ENCODE measurements around the gene HTR1B. TPM values are rescaled to one million over a fixed set of nuclear protein-coding genes. Genes with fewer than 3 reads are reported as not detected.

Gene HTR1B
- total and polyA plus RNA-seq, 9 of the 15 experiments (the other 6 are each of a cell fraction or from before 2014, with no cell fraction given), result not detected

DNA sequence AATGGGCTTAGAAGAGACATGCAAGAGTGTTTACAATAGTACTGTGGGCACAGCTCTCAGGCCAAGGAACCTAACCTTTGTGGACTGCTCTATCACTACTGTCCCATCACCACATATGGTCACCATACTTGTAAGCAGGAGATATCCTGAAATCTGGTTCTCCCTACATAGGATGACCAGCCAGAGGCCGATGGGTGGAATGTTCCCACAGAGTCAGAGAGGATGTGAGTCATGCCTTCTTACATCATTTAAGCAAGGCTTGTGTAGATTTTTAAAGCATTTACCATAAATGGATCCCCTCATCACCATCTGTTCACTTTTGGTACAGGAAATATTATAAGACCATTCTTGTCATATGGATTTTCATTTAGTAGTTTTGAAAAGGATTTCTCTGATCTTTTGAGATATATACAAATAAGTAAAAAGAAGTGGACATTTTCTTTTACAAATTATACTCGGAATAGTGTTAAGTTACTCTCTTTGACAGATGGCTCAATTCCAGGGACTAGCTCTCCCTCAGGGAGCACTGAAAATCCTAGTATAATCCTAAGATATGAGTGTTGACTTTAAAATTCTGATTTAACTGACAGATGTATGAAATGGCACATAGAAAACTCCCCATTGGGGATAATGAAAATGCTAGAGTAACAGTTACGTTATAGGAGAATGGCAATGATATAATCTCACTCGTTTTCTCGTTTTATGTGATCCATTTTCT, 6.6 kb downstream of the HTR1B start:
- Histone ChIP-seq H3K27ac (ENCODE audit: extremely low read depth, low read depth, low read length) (no peak overlapping the region), H3K4me2 (ENCODE audit: insufficient read depth, low read length) (no peak overlapping the region), H4K20me1 (replicated peaks; ENCODE audit: control insufficient read depth, insufficient read depth, low read length) (no peaks in the 10 kb centered on the region), H2AFZ (ENCODE audit: low read depth, low read length) (no peak overlapping the region), H3K4me3 (no peak overlapping the region), H3K9me3 (replicated peaks; ENCODE audit: control insufficient read depth, insufficient read depth, low read depth, low read length) (no peaks in the 10 kb centered on the region; the same call in 1 of the 2 replicates), H3K9ac (ENCODE audit: insufficient read depth in 1 of 2, low read depth in 2 of 2, low read length in 2 of 2) (no peak overlapping the region), H3K4me1 (replicated peaks in 1 of 2; ENCODE audit: control insufficient read depth in 2 of 2, insufficient read depth in 2 of 2, low read length in 2 of 2) (no peaks in the 10 kb centered on the region), H3K36me3 (ENCODE audit: control insufficient read depth, insufficient read depth, low read length) (no peaks in the 10 kb centered on the region), H3K79me2 (ENCODE audit: control insufficient read depth, insufficient read depth, low read length) (no peaks in the 10 kb centered on the region), H3K9me1 (ENCODE audit: control insufficient read depth, insufficient read depth, low read length) (no peaks in the 10 kb centered on the region), H3K27me3 (ENCODE audit: control insufficient read depth in 2 of 2, insufficient read depth in 2 of 2, low read length in 2 of 2) (no peaks in the 10 kb centered on the region)
- BruUV-seq (replicated peaks), result no TSS peak
- CTCF ChIA-PET (ENCODE audit: low intra/inter-chr PET ratio), result interaction anchor here (1.1 to 1.2 kb wide), 2 partner anchors 1525 to 1563 kb away, joined by 3 read pairs; no protein-coding TSS in a partner anchor
- DNase-seq (ENCODE audit: extremely low read depth in 1 of 4, low spot score in 3 of 4) (no peak), ATAC-seq (no peak), FAIRE-seq (no peak)
- intact Hi-C loops (cut with micrococcal nuclease), result loop anchor here (2.0 kb wide), 1 partner anchor 1522 kb away; no protein-coding TSS in a partner anchor
- POLR2A ChIA-PET, result no interaction called here
- in situ Hi-C loops (cut with MboI), result loop anchor here (25.0 kb wide), 1 partner anchor 1519 kb away; no protein-coding TSS in a partner anchor
- 0% methylated on average over 5 of the region's 5 CpGs for WGBS (ENCODE audit: insufficient coverage, low coverage, missing lambda C conversion rate)
- TF ChIP-seq ZBTB8A (IDR thresholded peaks at IDR 0.05; ENCODE audit: partially characterized antibody) (no peak), ZNF551 (CRISPR knock-in tag; IDR thresholded peaks at IDR 0.05) (no peak), CREBBP (IDR thresholded peaks at IDR 0.05; ENCODE audit: low read depth, low read length) (no peak), SAFB2 (IDR thresholded peaks at IDR 0.05; ENCODE audit: borderline replicate concordance, low read depth, low read length, severe bottlenecking) (no peak), HMGN3 (IDR thresholded peaks at IDR 0.05; ENCODE audit: borderline replicate concordance, extremely low read depth, insufficient read length, low read depth, low read length) (no peak), TRIM24 (IDR thresholded peaks at IDR 0.05) (no peak), BRD9 (IDR thresholded peaks at IDR 0.05; ENCODE audit: low read depth, partially characterized antibody) (no peak), SMAD4 (CRISPR knock-in tag; conservative IDR thresholded peaks at IDR 0.05) (no peak), GATAD2A (IDR thresholded peaks at IDR 0.05) (no peak)
- TF ChIP-seq, protein P1, sequence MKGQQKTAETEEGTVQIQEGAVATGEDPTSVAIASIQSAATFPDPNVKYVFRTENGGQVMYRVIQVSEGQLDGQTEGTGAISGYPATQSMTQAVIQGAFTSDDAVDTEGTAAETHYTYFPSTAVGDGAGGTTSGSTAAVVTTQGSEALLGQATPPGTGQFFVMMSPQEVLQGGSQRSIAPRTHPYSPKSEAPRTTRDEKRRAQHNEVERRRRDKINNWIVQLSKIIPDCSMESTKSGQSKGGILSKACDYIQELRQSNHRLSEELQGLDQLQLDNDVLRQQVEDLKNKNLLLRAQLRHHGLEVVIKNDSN (CRISPR knock-in tag; IDR thresholded peaks at IDR 0.05), result no peak
- TF ChIP-seq, protein P2, sequence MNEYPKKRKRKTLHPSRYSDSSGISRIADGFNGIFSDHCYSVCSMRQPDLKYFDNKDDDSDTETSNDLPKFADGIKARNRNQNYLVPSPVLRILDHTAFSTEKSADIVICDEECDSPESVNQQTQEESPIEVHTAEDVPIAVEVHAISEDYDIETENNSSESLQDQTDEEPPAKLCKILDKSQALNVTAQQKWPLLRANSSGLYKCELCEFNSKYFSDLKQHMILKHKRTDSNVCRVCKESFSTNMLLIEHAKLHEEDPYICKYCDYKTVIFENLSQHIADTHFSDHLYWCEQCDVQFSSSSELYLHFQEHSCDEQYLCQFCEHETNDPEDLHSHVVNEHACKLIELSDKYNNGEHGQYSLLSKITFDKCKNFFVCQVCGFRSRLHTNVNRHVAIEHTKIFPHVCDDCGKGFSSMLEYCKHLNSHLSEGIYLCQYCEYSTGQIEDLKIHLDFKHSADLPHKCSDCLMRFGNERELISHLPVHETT (CRISPR knock-in tag; conservative IDR thresholded peaks at IDR 0.05 in 1 of 2, IDR thresholded peaks at IDR 0.05 in 1 of 2), result no peak
- TF ChIP-seq, protein P3, sequence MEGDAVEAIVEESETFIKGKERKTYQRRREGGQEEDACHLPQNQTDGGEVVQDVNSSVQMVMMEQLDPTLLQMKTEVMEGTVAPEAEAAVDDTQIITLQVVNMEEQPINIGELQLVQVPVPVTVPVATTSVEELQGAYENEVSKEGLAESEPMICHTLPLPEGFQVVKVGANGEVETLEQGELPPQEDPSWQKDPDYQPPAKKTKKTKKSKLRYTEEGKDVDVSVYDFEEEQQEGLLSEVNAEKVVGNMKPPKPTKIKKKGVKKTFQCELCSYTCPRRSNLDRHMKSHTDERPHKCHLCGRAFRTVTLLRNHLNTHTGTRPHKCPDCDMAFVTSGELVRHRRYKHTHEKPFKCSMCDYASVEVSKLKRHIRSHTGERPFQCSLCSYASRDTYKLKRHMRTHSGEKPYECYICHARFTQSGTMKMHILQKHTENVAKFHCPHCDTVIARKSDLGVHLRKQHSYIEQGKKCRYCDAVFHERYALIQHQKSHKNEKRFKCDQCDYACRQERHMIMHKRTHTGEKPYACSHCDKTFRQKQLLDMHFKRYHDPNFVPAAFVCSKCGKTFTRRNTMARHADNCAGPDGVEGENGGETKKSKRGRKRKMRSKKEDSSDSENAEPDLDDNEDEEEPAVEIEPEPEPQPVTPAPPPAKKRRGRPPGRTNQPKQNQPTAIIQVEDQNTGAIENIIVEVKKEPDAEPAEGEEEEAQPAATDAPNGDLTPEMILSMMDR (IDR thresholded peaks at IDR 0.05 in 2 of 3, conservative IDR thresholded peaks at IDR 0.05 in 1 of 3; ENCODE audit: insufficient read depth in 2 of 3, low read depth in 1 of 3, low read length in 3 of 3), result no peak
- TF ChIP-seq, protein P4, sequence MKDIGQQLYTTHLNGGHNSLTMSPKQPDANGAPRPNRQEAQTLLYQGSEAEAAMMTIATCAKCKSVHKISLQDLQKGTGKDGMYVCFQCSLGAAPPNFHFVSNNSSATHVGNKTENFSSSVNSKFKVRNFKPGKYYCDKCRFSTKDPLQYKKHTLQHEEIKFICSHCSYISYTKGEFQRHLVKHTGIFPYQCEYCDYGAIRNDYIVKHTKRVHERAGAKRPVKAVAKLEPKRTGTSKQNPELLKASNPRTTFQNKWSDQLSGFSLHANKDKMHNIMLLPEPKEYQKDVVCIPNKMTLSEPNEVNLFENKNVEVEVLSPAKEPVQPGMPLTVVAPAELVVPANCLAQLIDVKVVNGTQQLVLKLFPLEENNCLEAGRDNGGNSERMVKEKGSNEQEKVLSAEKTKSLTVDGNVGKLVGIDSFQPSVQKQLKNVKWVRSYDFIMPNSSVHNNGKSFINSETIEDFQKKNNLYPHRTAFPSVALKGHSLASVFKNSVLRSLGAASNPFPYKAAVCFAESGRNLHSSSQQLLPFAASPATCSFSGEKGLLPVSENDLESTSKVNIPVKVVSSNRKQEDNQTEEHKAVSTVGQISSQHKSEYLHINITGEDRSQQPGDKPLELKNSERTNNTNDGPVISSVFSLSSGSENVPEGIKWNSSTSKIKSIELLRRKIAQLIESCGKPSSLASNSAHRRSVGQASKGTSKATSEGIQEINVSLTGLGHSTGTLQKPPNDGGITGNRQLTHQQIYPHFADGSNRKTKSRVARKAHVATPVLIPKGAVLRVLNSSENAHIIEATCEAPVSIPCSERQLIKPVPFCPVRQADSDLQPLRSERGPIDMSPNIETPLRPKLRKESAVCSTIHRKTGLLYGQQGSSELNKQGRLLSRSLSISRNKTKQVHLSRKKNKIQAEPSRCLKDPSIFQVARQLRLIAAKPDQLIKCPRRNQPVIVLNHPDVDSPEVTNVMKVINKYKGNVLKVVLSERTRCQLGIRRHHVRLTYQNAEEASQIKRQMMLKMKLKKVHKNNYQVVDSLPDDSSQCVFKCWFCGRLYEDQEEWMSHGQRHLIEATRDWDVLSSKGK (CRISPR knock-in tag; IDR thresholded peaks at IDR 0.05), result no peak
